SK-N-SH treated with all-trans-retinoic acid at 6 μM for 48 hours (cell line): ENCODE results near the gene BNIP2.

Source experiments
- ATAC-seq: fragments of 200-7000 bp; cut with Tn5 transposase; 3 replicates; pipeline ENCODE4 v1.9.1; 2020; ENCODE audit warnings: mild to moderate bottlenecking, moderate library complexity
- ARNTL ChIP-seq: fragments of 450-650 bp; formaldehyde crosslinking; IDR thresholded peaks from 2 replicates; pipeline ENCODE4 v1.5.0; 2020; ENCODE audit warnings: low read depth, mild to moderate bottlenecking, moderate library complexity, borderline replicate concordance
- BACH2 ChIP-seq: fragments of 250-450 bp; sonication (Bioruptor Pico); IDR thresholded peaks from 2 replicates; pipeline ENCODE4 v1.9.0; 2021; ENCODE audit warnings: mild to moderate bottlenecking, borderline replicate concordance
- CSDC2 ChIP-seq: fragments of 250-450 bp; sonication (Bioruptor Pico); IDR thresholded peaks from 2 replicates; pipeline ENCODE4 v1.5.0; 2020; ENCODE audit warnings: mild to moderate bottlenecking, moderate library complexity
- GLIS3 ChIP-seq: fragments of 250-450 bp; sonication (Bioruptor Pico); IDR thresholded peaks from 2 replicates; pipeline ENCODE4 v1.5.0; 2020; ENCODE audit warnings: mild to moderate bottlenecking, moderate library complexity
- ISL1 ChIP-seq: fragments of 250-450 bp; sonication (Bioruptor Pico); IDR thresholded peaks from 2 replicates; pipeline ENCODE4 v2.1.2; 2022; ENCODE audit warnings: mild to moderate bottlenecking, moderate library complexity
- OSR1 ChIP-seq: fragments of 250-450 bp; sonication (Bioruptor Pico); IDR thresholded peaks from 2 replicates; pipeline ENCODE4 v1.8.0; 2022; ENCODE audit warnings: moderate library complexity, mild to moderate bottlenecking, inconsistent platforms
- PPARA ChIP-seq: fragments of 250-450 bp; sonication (Bioruptor Pico); IDR thresholded peaks from 2 replicates; pipeline ENCODE4 v1.5.0; 2020; ENCODE audit warnings: mild to moderate bottlenecking, borderline replicate concordance
- RARB ChIP-seq: fragments of 250-450 bp; sonication (Bioruptor Pico); IDR thresholded peaks from 2 replicates; pipeline ENCODE4 v1.8.0; 2021; ENCODE audit warnings: mild to moderate bottlenecking, moderate library complexity
- SNAI2 ChIP-seq: fragments of 250-450 bp; sonication (Bioruptor Pico); IDR thresholded peaks from 2 replicates; pipeline ENCODE4 v1.5.0; 2020; ENCODE audit warnings: mild to moderate bottlenecking, moderate library complexity
- TCF4 ChIP-seq: fragments of 250-450 bp; sonication (Bioruptor Pico); IDR thresholded peaks from 2 replicates; pipeline ENCODE4 v1.8.0; 2021; ENCODE audit warnings: mild to moderate bottlenecking, moderate library complexity, borderline replicate concordance
- TOX ChIP-seq: fragments of 250-450 bp; sonication (Bioruptor Pico); IDR thresholded peaks from 2 replicates; pipeline ENCODE4 v1.8.0; 2021; ENCODE audit warnings: mild to moderate bottlenecking, moderate library complexity, borderline replicate concordance
- ZC3H10 ChIP-seq: fragments of 250-450 bp; sonication (Bioruptor Pico); IDR thresholded peaks from 2 replicates; pipeline ENCODE4 v1.5.1; 2021; ENCODE audit warnings: mild to moderate bottlenecking, moderate library complexity
- ZFP30 ChIP-seq: fragments of 450-650 bp; formaldehyde crosslinking; IDR thresholded peaks from 2 replicates; pipeline ENCODE4 v1.5.0; 2022; ENCODE audit warnings: mild to moderate bottlenecking, moderate library complexity
- ZNF565 ChIP-seq: fragments of 450-650 bp; formaldehyde crosslinking; conservative IDR thresholded peaks from 2 replicates; pipeline ENCODE4 v1.5.0; 2020; ENCODE audit warnings: low read depth, mild to moderate bottlenecking, moderate library complexity
- ZNF70 ChIP-seq: fragments of 450-650 bp; formaldehyde crosslinking; IDR thresholded peaks from 2 replicates; pipeline ENCODE4 v1.5.0; 2020; ENCODE audit warnings: mild to moderate bottlenecking, moderate library complexity
- ZNF8 ChIP-seq: fragments of 450-650 bp; formaldehyde crosslinking; IDR thresholded peaks from 2 replicates; pipeline ENCODE4 v1.5.0; 2020; ENCODE audit warnings: mild to moderate bottlenecking, moderate library complexity
- TF ChIP-seq, protein P1 (sequence below): fragments of 250-450 bp; sonication (Bioruptor Pico); IDR thresholded peaks from 2 replicates; pipeline ENCODE4 v1.5.0; 2020; ENCODE audit warnings: mild to moderate bottlenecking, moderate library complexity
- TF ChIP-seq, protein P2 (sequence below): fragments of 250-450 bp; sonication (Bioruptor Pico); IDR thresholded peaks from 2 replicates; pipeline ENCODE4 v1.5.1; 2020; ENCODE audit warnings: low read depth, mild to moderate bottlenecking, moderate library complexity
- TF ChIP-seq, protein P3 (sequence below): fragments of 250-450 bp; sonication (Bioruptor Pico); IDR thresholded peaks from 2 replicates; pipeline ENCODE4 v1.8.0; 2020; ENCODE audit warnings: mild to moderate bottlenecking, moderate library complexity, borderline replicate concordance

The BNIP2 gene

DNA sequence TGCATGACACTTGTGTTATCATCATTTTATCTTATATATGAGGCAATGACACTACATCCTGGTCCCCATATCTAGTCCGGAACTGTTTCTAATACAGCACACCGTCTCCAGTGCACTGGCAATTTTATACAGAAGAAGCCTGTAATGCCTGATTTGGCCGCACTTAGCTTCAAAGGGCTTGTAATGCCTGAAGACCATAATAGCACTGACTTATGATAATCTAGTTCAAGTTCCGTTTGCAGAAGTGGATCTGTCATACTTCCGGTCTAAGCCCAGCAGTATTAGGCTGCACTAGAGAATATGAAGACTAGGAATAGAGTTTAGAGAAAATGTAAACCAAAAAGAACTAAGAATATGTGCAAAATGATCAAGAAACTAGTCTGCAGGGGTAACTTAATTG lies 1.3 kb downstream of the BNIP2 start:
- ATAC-seq: no peak
- TF ChIP-seq TCF4 (CRISPR knock-in tag) (no peak), BACH2 (CRISPR knock-in tag) (no peak), ZNF70 (CRISPR knock-in tag) (no peak), SNAI2 (no peak), ISL1 (CRISPR knock-in tag) (no peak), PPARA (CRISPR knock-in tag) (no peak), ARNTL (CRISPR knock-in tag) (no peak), ZNF565 (CRISPR knock-in tag) (no peak), ZC3H10 (CRISPR knock-in tag) (no peak)
- TF ChIP-seq, protein P1, sequence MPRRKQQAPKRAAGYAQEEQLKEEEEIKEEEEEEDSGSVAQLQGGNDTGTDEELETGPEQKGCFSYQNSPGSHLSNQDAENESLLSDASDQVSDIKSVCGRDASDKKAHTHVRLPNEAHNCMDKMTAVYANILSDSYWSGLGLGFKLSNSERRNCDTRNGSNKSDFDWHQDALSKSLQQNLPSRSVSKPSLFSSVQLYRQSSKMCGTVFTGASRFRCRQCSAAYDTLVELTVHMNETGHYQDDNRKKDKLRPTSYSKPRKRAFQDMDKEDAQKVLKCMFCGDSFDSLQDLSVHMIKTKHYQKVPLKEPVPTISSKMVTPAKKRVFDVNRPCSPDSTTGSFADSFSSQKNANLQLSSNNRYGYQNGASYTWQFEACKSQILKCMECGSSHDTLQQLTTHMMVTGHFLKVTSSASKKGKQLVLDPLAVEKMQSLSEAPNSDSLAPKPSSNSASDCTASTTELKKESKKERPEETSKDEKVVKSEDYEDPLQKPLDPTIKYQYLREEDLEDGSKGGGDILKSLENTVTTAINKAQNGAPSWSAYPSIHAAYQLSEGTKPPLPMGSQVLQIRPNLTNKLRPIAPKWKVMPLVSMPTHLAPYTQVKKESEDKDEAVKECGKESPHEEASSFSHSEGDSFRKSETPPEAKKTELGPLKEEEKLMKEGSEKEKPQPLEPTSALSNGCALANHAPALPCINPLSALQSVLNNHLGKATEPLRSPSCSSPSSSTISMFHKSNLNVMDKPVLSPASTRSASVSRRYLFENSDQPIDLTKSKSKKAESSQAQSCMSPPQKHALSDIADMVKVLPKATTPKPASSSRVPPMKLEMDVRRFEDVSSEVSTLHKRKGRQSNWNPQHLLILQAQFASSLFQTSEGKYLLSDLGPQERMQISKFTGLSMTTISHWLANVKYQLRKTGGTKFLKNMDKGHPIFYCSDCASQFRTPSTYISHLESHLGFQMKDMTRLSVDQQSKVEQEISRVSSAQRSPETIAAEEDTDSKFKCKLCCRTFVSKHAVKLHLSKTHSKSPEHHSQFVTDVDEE (CRISPR knock-in tag): no peak
- TF ChIP-seq, protein P2, sequence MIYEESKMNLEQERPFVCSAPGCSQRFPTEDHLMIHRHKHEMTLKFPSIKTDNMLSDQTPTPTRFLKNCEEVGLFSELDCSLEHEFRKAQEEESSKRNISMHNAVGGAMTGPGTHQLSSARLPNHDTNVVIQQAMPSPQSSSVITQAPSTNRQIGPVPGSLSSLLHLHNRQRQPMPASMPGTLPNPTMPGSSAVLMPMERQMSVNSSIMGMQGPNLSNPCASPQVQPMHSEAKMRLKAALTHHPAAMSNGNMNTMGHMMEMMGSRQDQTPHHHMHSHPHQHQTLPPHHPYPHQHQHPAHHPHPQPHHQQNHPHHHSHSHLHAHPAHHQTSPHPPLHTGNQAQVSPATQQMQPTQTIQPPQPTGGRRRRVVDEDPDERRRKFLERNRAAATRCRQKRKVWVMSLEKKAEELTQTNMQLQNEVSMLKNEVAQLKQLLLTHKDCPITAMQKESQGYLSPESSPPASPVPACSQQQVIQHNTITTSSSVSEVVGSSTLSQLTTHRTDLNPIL (CRISPR knock-in tag): no peak

DNA sequence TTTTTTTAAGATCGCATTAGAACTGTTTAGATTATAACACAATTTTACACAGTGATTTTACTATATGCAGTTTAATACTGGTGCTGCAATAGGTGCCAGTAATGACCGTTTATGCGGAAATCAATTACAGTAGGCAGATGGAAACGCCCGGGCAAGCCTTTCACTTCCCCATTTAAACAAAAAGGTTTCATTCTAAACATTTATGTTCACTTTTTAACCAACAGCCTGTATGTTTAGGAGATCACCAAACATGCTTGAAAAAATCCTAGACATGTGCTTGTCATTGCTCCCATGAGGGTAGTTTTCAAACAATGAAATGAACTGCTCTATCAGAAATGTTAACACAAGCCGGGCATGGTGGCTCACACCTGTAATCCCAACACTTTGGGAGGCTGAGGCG lies 2.7 kb downstream of the BNIP2 start:
- ATAC-seq: no peak
- TF ChIP-seq, protein P2 (CRISPR knock-in tag): no peak

DNA sequence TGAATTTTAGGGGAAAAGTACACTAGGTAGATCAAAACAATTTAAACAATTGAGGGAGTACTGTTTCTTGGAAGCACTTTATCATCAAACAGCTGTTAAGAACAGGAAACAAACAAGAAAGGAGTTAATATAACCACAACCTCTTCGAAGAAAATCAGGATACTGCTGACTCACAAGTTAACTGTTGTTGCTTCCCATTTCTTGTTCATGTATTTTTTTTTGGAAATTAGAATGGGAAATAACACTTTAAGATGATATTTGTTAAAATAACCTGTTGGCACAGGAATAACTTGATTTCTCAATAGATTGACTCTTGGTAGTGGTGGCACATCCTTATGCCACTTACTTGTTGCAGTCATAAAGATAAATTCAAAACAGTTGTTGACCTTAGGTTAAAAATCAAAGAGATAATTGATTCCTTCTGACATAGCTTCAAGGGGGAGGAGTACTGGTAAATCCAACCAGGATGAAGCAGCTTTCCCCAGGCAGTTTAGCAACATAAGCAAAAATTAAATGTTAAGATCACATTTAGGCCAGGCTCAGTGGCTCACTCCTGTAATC lies 3.3 kb downstream of the BNIP2 start:
- no peak for ATAC-seq

DNA sequence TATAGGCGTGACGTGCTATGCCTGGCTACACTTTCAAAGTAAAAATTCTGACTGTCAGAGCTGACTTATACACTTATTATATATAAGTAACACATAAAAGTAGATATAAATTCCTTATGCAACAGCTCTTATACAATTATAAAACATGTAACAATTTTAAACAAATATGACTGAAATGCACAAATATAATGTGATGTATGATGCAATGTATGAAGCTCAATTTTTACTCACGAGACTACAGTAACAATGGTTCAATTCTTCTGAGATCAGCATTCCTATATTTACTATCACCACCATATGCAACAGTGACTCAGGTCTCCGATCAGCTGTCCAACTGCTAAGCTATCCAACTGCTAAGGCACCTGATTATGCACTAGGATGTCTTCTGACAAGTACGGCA lies 8.2 kb downstream of the BNIP2 start:
- ATAC-seq: no peak
- TF ChIP-seq ZFP30 (no peak), RARB (CRISPR knock-in tag) (no peak), TOX (no peak), ARNTL (CRISPR knock-in tag) (no peak), CSDC2 (no peak), GLIS3 (CRISPR knock-in tag) (no peak), ISL1 (CRISPR knock-in tag) (no peak), ZNF70 (CRISPR knock-in tag) (no peak), ZC3H10 (CRISPR knock-in tag) (no peak)
- TF ChIP-seq, protein P1 (CRISPR knock-in tag): no peak
- TF ChIP-seq, protein P3, sequence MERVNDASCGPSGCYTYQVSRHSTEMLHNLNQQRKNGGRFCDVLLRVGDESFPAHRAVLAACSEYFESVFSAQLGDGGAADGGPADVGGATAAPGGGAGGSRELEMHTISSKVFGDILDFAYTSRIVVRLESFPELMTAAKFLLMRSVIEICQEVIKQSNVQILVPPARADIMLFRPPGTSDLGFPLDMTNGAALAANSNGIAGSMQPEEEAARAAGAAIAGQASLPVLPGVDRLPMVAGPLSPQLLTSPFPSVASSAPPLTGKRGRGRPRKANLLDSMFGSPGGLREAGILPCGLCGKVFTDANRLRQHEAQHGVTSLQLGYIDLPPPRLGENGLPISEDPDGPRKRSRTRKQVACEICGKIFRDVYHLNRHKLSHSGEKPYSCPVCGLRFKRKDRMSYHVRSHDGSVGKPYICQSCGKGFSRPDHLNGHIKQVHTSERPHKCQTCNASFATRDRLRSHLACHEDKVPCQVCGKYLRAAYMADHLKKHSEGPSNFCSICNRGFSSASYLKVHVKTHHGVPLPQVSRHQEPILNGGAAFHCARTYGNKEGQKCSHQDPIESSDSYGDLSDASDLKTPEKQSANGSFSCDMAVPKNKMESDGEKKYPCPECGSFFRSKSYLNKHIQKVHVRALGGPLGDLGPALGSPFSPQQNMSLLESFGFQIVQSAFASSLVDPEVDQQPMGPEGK (CRISPR knock-in tag): no peak

More for the DNA sequence above, 3.3 kb downstream of the BNIP2 start:
- TF ChIP-seq CSDC2 (no peak), ARNTL (CRISPR knock-in tag) (no peak), OSR1 (CRISPR knock-in tag) (no peak), TOX (no peak), ZNF8 (no peak), TCF4 (CRISPR knock-in tag) (0 out of 2 replicates have a peak, but pooled peaks have one; percentile 28), GLIS3 (CRISPR knock-in tag) (no peak), ZFP30 (no peak)
